ENCODE results near the gene SLC6A20. TPM values are rescaled to one million over a fixed set of nuclear protein-coding genes. Genes with fewer than 3 reads are reported as not detected.

SLC6A20 gene
- total RNA-seq, 3 donors from 2014 or later = 0.16 to 1.2 (median 0.33) TPM

DNA sequence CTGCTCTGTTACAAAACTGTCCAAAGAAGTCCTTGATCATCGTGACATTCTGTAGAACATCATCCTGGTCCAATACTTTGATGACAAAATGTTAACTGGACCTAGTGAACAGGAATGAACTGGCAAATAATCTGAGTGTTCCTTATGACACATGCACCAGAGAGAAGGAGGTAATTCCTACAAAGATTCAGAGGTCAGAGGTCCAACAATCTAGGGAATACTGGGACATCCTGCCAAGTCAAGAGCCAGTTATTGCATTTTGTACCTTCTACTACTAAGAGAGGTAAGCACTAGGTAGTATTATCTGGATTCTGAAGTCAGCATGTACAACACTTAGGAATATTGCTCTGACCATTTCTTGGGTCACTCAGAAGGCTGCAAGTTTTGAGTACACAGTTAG is 24.8 kb upstream of the SLC6A20 start:
- Histone ChIP-seq H3K9me3 (peaks cover 0 to 3% of the 10 kb centered on the region in 2 donors), H3K27ac (no peak overlapping the region), H3K4me1 (peaks cover 0 to 5% of the 10 kb centered on the region in 2 donors), H3K4me3 (no peak overlapping the region), H3K36me3 (no peaks in the 10 kb centered on the region), H3K27me3 (no peaks in the 10 kb centered on the region)
- TF ChIP-seq POLR2A (IDR thresholded peaks at IDR 0.05) (no peak), POLR2AphosphoS5 (IDR thresholded peaks at IDR 0.05) (no peak)
- TF ChIP-seq, protein P1, sequence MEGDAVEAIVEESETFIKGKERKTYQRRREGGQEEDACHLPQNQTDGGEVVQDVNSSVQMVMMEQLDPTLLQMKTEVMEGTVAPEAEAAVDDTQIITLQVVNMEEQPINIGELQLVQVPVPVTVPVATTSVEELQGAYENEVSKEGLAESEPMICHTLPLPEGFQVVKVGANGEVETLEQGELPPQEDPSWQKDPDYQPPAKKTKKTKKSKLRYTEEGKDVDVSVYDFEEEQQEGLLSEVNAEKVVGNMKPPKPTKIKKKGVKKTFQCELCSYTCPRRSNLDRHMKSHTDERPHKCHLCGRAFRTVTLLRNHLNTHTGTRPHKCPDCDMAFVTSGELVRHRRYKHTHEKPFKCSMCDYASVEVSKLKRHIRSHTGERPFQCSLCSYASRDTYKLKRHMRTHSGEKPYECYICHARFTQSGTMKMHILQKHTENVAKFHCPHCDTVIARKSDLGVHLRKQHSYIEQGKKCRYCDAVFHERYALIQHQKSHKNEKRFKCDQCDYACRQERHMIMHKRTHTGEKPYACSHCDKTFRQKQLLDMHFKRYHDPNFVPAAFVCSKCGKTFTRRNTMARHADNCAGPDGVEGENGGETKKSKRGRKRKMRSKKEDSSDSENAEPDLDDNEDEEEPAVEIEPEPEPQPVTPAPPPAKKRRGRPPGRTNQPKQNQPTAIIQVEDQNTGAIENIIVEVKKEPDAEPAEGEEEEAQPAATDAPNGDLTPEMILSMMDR (IDR thresholded peaks at IDR 0.05) = no peak
- intact Hi-C loops (cut with DNase I; ENCODE audit: low total_unique reads) = no loop called here
- no peak for DNase-seq (ENCODE audit: low spot score in 2 of 2)

DNA sequence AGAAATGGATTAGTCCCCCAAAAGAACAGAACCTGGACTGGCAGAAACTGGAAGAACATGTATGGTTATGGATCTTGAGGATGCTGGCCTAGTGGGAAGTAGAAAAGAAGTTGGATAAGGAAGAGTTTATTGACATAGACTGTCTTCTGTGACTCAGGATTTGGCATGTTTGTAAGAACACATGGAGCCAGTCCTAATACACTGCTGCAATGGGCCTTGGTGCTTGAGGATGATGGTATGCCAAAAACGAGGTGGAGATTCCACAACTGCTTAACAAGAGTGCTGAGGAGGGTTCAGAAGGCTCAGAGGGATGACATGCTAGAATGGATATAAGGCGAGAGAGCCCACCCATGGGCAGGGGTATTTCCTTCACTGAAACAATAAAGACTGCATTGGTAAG is 23.2 kb upstream of the SLC6A20 start:
- Histone ChIP-seq H3K9me3 (peaks cover 0 to 3% of the 10 kb centered on the region in 2 donors), H3K27ac (peak overlapping the region in 1 of 2 donors; percentile 87), H3K4me3 (no peak overlapping the region), H3K36me3 (no peaks in the 10 kb centered on the region), H3K27me3 (no peaks in the 10 kb centered on the region), H3K4me1 (peaks cover 0 to 5% of the 10 kb centered on the region in 2 donors)
- TF ChIP-seq, protein P1 (IDR thresholded peaks at IDR 0.05) = no peak
- no peak for TF ChIP-seq POLR2A (IDR thresholded peaks at IDR 0.05)
- TF ChIP-seq POLR2AphosphoS5 (IDR thresholded peaks at IDR 0.05) = no peak
- intact Hi-C loops (cut with DNase I; ENCODE audit: low total_unique reads) = no loop called here
- no peak for DNase-seq (ENCODE audit: low spot score in 2 of 2)

DNA sequence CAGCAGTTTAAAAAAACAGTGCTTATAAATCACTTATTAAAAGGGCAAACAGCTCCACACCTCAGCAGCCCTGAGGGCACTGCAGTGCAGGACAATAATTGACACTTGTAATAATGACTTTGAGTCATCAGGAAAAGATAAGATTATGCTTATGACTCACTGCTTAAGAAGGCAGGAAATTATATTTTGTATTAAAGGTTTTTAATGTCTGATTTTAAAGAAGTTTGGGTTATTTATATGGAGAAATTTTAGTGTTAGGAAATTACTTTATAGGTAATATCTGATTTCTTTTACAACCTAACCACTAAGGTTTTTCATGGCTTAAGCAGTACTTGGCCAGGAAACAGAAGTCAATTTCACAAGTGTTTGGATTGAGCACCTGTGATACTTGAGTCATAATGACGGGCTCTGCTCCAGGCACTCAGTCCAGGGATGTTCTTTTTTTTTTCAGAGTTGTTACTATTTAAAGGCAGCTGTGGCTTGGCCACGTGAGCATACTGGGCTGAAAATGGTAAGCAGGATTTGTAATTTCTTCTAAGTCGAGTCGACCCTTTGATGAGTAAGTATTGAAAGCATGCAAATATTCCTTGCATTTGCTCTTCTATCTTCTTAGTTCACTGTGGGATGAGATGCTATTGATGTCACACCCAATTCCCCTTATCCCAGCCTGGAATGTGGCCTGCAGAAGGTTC is 21.6 kb upstream of the SLC6A20 start:
- H3K4me3 ChIP-seq = no peak overlapping the region
- intact Hi-C loops (cut with DNase I; ENCODE audit: low total_unique reads) = no loop called here
- peaks cover 0 to 5% of the 10 kb centered on the region in 2 donors for H3K4me1 ChIP-seq
- no peaks in the 10 kb centered on the region for H3K27me3 ChIP-seq
- TF ChIP-seq, protein P1 (IDR thresholded peaks at IDR 0.05) = no peak
- TF ChIP-seq POLR2AphosphoS5 (IDR thresholded peaks at IDR 0.05) = peak in 2 of 3 donors; percentile 66 to 83
- no peak for TF ChIP-seq POLR2A (IDR thresholded peaks at IDR 0.05)
- no peaks in the 10 kb centered on the region for H3K36me3 ChIP-seq
- DNase-seq (ENCODE audit: low spot score in 2 of 2) = peak in 1 of 2 donors; percentile 83
- peaks cover 0 to 3% of the 10 kb centered on the region in 2 donors for H3K9me3 ChIP-seq
- H3K27ac ChIP-seq = peak overlapping the region; percentile 83 to 87

DNA sequence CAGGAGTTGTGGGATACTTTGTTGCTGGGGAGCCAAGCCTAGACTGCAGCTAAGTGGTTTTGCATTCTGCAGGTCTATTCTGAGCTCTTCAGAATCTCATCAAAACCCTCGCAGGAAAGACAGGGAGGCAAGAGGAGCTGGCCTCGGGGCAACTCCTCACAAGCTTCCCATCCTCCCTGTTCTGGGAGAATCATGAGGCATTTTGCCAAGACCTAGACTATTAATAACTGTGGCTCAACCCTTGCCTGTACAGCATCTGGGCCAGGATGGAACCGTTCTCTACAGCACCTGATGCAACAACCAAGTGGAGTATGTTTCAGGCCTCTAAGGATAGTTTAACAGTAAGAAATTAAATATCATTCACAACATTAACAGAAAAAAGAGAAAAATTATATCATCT is 20.2 kb upstream of the SLC6A20 start:
- intact Hi-C loops (cut with DNase I; ENCODE audit: low total_unique reads) = no loop called here
- TF ChIP-seq POLR2AphosphoS5 (IDR thresholded peaks at IDR 0.05) = no peak
- no peak for TF ChIP-seq POLR2A (IDR thresholded peaks at IDR 0.05)
- TF ChIP-seq, protein P1 (IDR thresholded peaks at IDR 0.05) = no peak
- no peaks in the 10 kb centered on the region for H3K36me3 ChIP-seq
- peaks cover 0 to 3% of the 10 kb centered on the region in 2 donors for H3K9me3 ChIP-seq
- no peak overlapping the region for H3K4me3 ChIP-seq
- peak overlapping the region; percentile 38 to 55 for H3K27ac ChIP-seq
- H3K27me3 ChIP-seq = no peaks in the 10 kb centered on the region
- peak in 1 of 2 donors; percentile 31 for DNase-seq (ENCODE audit: low spot score in 2 of 2)
- peaks cover 0 to 5% of the 10 kb centered on the region in 2 donors for H3K4me1 ChIP-seq

DNA sequence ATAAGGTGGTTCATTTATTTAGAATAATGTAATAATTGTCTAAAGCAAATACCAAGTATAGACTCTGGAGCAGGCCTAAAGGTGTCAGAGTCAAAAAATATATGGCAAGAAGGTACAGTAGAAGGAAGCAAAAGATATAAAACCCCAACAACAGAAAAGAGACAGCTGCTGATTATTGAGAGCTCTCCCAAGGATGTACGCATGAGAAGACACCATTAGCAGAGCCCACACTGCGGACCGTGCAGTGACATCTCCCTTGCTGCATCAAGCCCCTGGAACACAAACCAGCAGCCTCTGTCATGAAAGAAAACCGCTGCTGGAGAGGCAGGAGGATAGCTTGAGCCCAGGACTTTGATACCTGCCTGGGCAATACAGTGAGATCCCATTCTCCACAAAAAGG is 18.0 kb upstream of the SLC6A20 start:
- H3K9me3 ChIP-seq = peaks cover 0 to 3% of the 10 kb centered on the region in 2 donors
- no peak for DNase-seq (ENCODE audit: low spot score in 2 of 2)
- intact Hi-C loops (cut with DNase I; ENCODE audit: low total_unique reads) = no loop called here
- H3K4me3 ChIP-seq = no peak overlapping the region
- no peak overlapping the region for H3K27ac ChIP-seq
- H3K4me1 ChIP-seq = peaks cover 0 to 5% of the 10 kb centered on the region in 2 donors
- TF ChIP-seq POLR2AphosphoS5 (IDR thresholded peaks at IDR 0.05) (no peak), POLR2A (IDR thresholded peaks at IDR 0.05) (no peak)
- TF ChIP-seq, protein P1 (IDR thresholded peaks at IDR 0.05) = no peak
- H3K36me3 ChIP-seq = no peaks in the 10 kb centered on the region
- no peaks in the 10 kb centered on the region for H3K27me3 ChIP-seq
